UCSD-AML1 (cell line): Measurements from ENCODE around the gene SLC17A9.

Experiments
- DNase-seq: peaks from one replicate; lab custom pipeline; 2025; ENCODE audit not compliant: unreplicated experiment; lab: John Stamatoyannopoulos, UW

Gene SLC17A9

GRCh38 chr20:62937268-62938104 lies 15.0 kb upstream of the SLC17A9 start:
- DNase-seq, result peak; percentile 96

DNA sequence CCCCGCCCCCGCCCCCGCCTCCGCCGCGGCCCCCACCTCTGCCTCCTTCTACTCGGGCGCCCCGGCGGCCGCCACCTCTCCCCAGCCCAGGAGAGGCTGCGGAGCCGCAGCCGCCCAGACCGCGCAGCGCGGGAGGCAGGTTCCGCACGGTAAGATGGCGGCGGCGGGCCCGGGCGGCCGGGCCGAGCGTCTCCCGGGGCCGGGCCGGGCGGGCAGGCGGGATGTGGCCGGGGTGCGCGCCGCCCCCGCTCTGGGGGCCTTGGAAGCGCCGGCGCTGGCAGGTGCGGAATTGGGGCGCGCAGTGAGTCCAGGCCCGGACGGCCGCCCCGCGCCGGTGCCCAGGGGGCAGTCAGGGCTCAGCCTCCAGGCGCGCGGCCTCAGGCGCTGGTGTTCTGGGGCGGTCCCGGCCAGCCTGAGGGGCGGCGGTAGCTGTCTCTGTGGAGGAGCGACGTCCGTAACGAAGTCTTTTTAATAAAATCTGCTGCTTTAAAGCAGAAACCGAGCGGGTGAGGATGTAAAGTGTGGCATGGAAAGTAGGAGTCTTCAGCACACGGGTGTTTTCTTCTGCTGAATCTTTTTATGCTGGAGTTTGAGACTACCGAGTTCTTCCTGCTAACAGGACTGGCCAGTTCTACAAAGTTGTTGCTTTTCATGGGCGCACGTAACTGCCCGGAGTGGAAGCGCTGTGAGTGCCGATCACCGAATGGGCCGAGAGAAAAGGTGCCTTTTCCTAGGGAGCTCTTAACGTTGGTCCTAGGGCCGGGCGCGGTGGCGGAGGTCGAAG lies 14.2 kb upstream of the SLC17A9 start, which contains the start of gene GID8:
Gene GID8, plus strand, starts transcription at position 43 of the 784 bp plus-strand sequence. CDS start 3,356 bp downstream, outside the sequence.
- peak; percentile 65 for DNase-seq

DNA sequence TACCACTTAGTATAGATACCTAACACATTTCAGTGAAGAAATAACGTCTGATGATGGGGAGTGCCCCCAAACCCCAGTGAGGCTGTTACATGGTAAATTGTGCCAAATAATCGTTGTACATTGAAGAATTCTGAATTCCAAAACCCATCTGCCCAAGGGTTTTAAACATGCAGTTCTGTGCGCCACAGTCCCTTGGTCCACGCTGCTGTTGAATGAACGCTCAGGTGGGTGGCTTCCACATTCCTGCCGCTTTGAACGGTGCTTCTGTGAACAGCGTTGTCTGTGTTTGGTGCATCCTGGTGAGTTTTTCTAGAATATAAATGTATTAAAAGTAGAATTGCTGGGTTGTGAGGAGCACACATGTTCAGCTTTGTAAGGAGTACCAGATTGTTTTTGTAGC lies 11.6 kb upstream of the SLC17A9 start:
- DNase-seq, result no peak

GRCh38 chr20:62941792-62942191 lies 10.7 kb upstream of the SLC17A9 start:
- DNase-seq, result no peak

- DNase-seq, result no peak
Measured at GRCh38 chr20:62942456-62942855, 10.1 kb upstream of the SLC17A9 start.

- DNase-seq, result no peak
Measured at GRCh38 chr20:62943396-62943795, 9.1 kb upstream of the SLC17A9 start.

DNA sequence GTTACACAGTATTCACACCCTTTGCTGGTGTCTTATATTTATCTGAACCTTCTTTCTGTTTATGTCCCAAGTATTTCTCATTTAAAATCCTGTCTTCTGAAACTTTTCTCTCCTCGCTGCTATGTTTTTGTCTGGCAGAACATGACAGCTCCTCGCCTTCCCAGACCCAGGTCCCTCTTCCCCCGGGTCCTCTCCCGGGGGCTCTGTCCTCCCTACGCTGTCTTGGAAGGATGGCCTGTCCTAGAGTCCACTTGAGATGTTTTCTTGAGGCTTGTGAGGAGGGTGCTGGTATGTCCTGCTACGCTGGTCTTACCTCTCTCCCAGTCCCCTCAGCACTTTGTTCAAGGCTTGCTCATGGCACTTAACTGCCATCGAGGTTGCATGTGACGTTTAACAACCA lies 8.3 kb upstream of the SLC17A9 start:
- no peak for DNase-seq

DNA sequence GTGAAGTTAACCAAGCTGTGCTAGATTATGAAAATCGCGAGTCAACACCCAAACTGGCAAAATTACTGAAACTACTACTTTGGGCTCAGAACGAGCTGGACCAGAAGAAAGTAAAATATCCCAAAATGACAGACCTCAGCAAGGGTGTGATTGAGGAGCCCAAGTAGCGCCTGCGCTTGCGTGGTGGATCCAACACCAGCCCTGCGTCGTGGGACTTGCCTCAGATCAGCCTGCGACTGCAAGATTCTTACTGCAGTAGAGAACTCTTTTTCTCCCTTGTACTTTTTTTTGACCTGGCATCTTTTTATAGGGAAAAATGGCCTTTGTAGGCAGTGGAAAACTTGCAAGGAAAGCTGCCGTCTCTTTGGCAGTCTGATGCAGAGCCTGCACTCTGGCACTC lies 7.8 kb upstream of the SLC17A9 start:
- no peak for DNase-seq

- DNase-seq, result no peak
Measured at GRCh38 chr20:62945771-62946339, 6.7 kb upstream of the SLC17A9 start.

DNA sequence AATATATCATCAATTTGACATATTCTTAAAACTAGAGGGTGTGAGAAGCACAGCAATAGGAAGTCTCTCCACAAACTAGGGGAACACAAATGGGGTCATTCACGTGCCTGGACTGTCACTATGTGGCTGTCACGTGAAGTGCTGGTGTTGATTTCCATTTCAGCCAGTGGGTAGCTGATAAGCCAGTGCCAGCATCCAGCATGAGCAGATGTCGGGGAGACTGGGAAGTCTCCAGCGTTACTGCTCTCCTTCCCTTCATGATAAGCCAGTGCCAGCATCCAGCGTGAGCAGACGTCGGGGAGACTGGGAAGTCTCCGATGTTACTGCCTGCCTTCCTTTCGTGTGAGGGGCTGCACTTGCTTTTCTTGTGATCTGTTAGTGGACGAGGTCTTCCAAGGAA lies 5.6 kb upstream of the SLC17A9 start:
- no peak for DNase-seq

DNA sequence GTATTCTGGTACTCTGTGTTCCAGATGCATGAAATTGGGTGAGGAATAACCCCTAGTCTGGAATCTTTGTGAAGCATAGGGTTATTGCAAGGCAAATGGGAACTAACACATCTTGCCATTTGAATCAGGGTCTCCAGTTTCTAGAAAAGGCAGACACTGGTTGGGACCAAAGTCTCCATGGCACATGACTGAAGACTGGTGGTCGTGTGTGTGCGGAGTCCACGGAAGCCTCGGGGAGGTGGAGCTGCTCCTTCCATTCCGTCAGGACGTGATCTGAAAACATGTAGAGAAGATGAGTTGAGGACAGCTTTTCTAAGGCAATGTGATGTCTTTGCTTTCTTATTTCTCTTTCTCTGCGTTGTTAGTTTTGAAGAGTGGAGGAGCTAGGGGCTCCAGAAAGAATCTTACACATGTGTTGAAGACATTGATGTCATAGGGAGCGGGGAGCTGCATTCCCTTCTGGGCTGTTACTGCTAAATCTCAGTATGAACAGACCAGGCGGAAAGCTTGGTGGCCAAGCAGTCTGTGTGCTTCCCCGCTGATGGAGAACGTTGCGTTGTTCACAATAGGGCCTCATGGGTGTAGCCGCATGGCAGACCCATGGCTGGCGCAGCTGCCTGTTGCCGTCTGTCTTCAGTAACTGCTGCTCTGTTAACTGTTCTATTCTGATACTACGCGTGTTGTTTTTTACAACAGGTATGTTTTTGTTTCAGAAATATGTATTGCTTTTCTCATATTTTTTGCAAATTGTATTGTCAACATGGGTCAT lies 4.8 kb upstream of the SLC17A9 start:
- no peak for DNase-seq

DNA sequence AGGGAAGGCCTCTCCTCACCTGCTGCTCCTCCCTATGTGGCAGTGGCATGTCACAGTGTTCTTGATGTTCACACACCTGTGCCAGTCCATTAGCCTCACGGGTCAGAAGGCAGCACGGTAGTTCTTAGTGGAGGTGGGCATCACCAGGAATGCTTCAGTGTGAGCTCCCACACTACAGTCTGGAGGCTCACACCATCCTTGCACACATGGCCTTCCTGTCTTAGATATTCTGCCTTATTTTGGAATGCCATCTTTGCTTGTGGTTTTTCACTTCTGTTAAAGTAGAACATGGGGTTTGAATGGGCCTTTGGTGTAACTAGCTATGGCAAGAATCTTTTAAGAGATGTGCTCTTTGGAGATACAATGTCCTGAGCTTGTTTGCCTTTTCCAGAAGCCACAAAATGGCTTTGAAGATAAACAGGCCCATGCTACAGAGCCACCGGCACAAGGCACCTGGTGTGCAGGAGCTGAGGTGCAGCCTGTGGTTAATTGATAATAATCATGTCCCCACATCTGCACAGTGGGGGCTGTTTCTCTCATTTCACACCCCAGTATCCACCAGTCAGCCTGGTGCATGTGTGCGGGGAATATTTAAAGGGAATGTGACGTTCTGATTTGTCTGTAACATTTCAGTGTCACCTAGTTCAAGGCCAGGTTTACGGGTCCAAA lies 3.2 kb upstream of the SLC17A9 start:
- DNase-seq, result no peak

DNA sequence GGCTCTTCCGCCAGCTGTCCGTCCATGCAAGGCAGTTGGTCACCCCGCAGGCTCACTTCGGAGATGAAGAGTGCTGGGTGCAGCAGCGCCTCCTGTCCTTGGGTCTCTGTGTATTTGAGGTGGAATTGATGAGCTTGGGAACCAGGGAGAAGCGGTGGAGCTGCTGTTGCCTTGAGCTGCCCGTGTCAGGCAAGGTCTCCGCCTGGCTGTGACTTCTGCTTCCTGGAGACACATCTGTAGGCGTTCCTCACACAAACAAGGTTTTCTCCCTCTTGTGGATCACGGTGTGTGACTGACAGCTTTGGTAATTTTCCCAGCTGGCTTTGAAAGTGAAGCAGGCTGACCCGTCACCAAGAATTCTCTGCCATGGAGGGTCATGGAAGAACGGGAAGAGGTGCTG lies 2.5 kb upstream of the SLC17A9 start:
- DNase-seq, result no peak

DNA sequence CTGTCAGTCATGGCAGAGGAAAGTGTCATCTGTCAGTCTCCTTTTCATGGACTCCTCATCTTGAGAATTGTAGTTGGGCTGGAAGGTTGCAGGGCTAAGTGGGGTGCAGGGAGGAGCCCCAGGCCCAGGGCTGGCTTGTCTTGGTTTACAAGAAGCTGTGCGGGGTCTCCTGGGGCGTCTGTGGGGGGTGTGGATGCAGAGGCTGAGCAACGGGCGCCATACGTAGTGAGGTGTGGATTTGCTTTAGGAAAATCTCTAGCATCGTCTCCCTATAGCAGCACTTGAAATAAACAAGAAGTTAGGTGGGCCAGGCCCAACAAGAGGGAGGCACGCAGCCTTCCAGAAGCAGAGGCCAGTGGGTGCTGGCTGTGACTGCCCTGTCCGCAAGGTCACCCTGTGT lies 1.8 kb upstream of the SLC17A9 start:
- DNase-seq, result no peak

GRCh38 chr20:62951143-62951895 lies 1.2 kb upstream of the SLC17A9 start:
- no peak for DNase-seq

GRCh38 chr20:62951896-62952372 lies 575 bp upstream of the SLC17A9 start:
- no peak for DNase-seq

DNA sequence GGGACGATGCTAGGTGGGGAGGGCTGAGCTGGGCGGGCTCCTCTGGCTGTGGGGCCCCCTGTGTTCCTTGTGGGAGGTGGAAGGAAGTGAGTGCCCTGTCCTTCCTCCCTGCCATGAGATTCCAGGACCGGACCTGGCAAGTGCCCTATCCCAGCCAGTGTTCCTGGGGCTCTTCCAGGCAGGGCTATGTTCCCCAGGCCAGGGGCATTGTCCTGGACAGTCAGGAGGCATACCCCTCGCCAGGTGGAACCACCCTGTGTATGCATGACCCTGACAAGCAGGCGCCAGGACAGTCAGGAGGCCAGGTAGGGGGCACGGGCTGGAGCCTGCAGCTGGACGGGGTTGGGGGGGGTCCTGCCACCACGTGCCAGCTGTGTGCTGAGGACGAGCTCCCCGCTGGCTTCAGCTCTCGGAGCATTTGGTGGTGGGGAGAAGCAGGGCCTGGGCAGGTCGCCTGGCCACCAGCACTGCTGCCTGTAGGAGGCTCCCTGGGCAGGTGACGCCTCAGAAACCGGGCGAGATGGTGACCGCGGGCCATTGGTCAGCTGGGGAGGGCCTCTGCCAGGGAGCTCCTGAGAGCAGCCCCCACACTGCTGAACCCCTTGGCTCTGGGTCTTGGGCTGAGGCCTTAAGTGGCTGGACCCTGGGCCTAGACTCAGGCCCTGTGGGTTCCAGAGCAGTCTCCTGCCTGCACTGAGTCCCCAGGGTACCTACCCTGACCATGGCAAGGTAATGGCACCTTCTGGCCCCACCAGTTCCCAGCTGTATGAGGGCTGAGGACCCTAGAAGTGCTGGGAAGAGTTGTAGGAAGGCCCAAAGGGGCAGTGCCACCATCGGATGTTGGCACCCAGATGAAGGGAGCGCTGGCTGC lies 694 bp downstream of the SLC17A9 start:
- DNase-seq, result no peak

GRCh38 chr20:62953839-62954703 lies 1.6 kb downstream of the SLC17A9 start:
- DNase-seq, result peak; percentile 91
